HCT116 (cell line): ENCODE results near the gene CRELD2. TPM values are rescaled to one million over a fixed set of nuclear protein-coding genes. Genes with fewer than 3 reads are reported as not detected.

Experiments used
- ATAC-seq: fragments of 200-7000 bp; cut with Tn5 transposase; 2 replicates; pipeline ENCODE4 v1.9.1; 2020; ENCODE audit warnings: mild to moderate bottlenecking, moderate library complexity
- BruUV-seq: library from RNA; stranded (reverse); fragments of 400-500 nt; replicated peaks from 2 replicates; lab custom pipeline; 2021; lab: Mats Ljungman, UMichigan
- CTCF ChIA-PET: fragments of 300-600 bp; sonication (Branson Sonifier 250); formaldehyde crosslinking; loops from one replicate; lab custom pipeline; 2021; ENCODE audit warnings: antibody characterized with exemption; lab: Charles Lee
- POLR2A ChIA-PET: fragments of 300-600, 350-600 bp; sonication (Branson Sonifier 250); formaldehyde crosslinking; loops from one replicate; lab custom pipeline; 2021; ENCODE audit warnings: antibody characterized with exemption; lab: Charles Lee
- RAD21 ChIA-PET, 2 experiments: fragments of 300-600 bp; sonication (Branson Sonifier 250); formaldehyde crosslinking; loops; one replicate each; lab custom pipeline; 2023; ENCODE audit warnings: low total read pairs in 2 of 2; ENCODE audit not compliant: uncharacterized antibody in 2 of 2, unreplicated experiment in 2 of 2, low non-redundant PET in 1 of 2; lab: Charles Lee
- DNase-seq: peaks from one replicate; pipeline ENCODE4 v3.0.0-alpha.2; 2010; ENCODE audit warnings: low read depth, low spot score
- H2AFZ ChIP-seq: fragments of 200-600 bp; shearing (Covaris generic), sonication (generic); 2 replicates; pipeline ENCODE4 v1.6.1; 2017; ENCODE audit warnings: low read depth, mixed run types, mixed read lengths, antibody characterized with exemption, low read length; ENCODE audit not compliant: poor library complexity, severe bottlenecking
- H3K27ac ChIP-seq: 2 replicates; pipeline ENCODE4 v1.5.1; 2012; ENCODE audit warnings: low read depth, low read length
- H3K27me3 ChIP-seq: fragments of 200-600 bp; sonication (generic); 2 replicates; pipeline ENCODE4 v1.6.1; 2016; ENCODE audit warnings: mixed run types, low read length, mixed read lengths; ENCODE audit not compliant: insufficient read depth
- H3K36me3 ChIP-seq, 2 experiments: fragments of 200-500 bp in 1 of 2; fragments of 200-600 bp in 1 of 2; sonication (Bioruptor generic) in 1 of 2; sonication (generic) in 1 of 2; 2 replicates each; pipeline versions ENCODE4 v1.5.1 to v1.6.1; 2014 to 2016; ENCODE audit warnings: low read length in 2 of 2, inconsistent platforms in 1 of 2, mixed read lengths in 1 of 2, mixed run types in 1 of 2; ENCODE audit not compliant: insufficient read depth in 2 of 2, control insufficient read depth in 1 of 2
- H3K4me1 ChIP-seq, 2 experiments: fragments of 200-600 bp in 1 of 2; sonication (generic) in 1 of 2; 2 replicates each; pipeline versions ENCODE4 v1.5.1 to v1.6.1; 2012 to 2017; ENCODE audit warnings: low read length in 2 of 2, inconsistent platforms in 1 of 2, mild to moderate bottlenecking in 1 of 2, mixed read lengths in 1 of 2, mixed run types in 1 of 2, moderate library complexity in 1 of 2; ENCODE audit not compliant: insufficient read depth in 2 of 2, control insufficient read depth in 1 of 2
- H3K4me2 ChIP-seq: fragments of 200-600 bp; sonication (generic); 2 replicates; pipeline ENCODE4 v1.6.1; 2017; ENCODE audit warnings: mixed run types, low read length, mixed read lengths
- H3K4me3 ChIP-seq, 2 experiments: fragments of 200-600 bp in 1 of 2; sonication (generic) in 1 of 2; replicated peaks in 1 of 2; 2 replicates each; pipeline ENCODE4 v1.5.1; 2011 to 2016; ENCODE audit warnings: low read length in 2 of 2, control low read depth in 1 of 2, low read depth in 1 of 2, mild to moderate bottlenecking in 1 of 2, mixed read lengths in 1 of 2, mixed run types in 1 of 2
- H3K79me2 ChIP-seq: fragments of 200-600 bp; sonication (generic); 2 replicates; pipeline ENCODE4 v1.6.1; 2017; ENCODE audit warnings: mild to moderate bottlenecking, mixed run types, low read length, moderate library complexity, mixed read lengths; ENCODE audit not compliant: insufficient read depth
- H3K9ac ChIP-seq: fragments of 200-600 bp; sonication (generic); 2 replicates; pipeline ENCODE4 v1.6.1; 2016; ENCODE audit warnings: low read length, mixed read lengths
- H3K9me2 ChIP-seq: fragments of 200-600 bp; sonication (generic), shearing (Covaris generic); 2 replicates; pipeline ENCODE4 v1.6.1; 2017; ENCODE audit warnings: mixed run types, mild to moderate bottlenecking, moderate library complexity; ENCODE audit not compliant: insufficient read depth
- H3K9me3 ChIP-seq, 2 experiments: fragments of 200-500 bp in 1 of 2; fragments of 200-600 bp in 1 of 2; sonication (Bioruptor generic) in 1 of 2; sonication (generic) in 1 of 2; 2 replicates each; pipeline ENCODE4 v1.6.1; 2014 to 2017; ENCODE audit warnings: low read length in 2 of 2, mixed read lengths in 2 of 2, inconsistent platforms in 1 of 2, low read depth in 1 of 2, mild to moderate bottlenecking in 1 of 2, mixed run types in 1 of 2, moderate library complexity in 1 of 2; ENCODE audit not compliant: control insufficient read depth in 1 of 2, insufficient read depth in 1 of 2
- H4K20me1 ChIP-seq: fragments of 200-600 bp; sonication (generic), shearing (Covaris generic); 2 replicates; pipeline ENCODE4 v1.6.1; 2017; ENCODE audit warnings: mixed run types, mild to moderate bottlenecking, moderate library complexity; ENCODE audit not compliant: insufficient read depth
- CBX3 ChIP-seq: IDR thresholded peaks from 2 replicates; pipeline ENCODE4 v1.6.1; 2012; ENCODE audit warnings: low read depth
- CEBPB ChIP-seq: IDR thresholded peaks from 2 replicates; pipeline ENCODE4 v1.6.1; 2012; ENCODE audit warnings: low read depth
- EGR1 ChIP-seq: IDR thresholded peaks from 2 replicates; pipeline ENCODE4 v1.6.1; 2012; ENCODE audit warnings: low read depth
- EZH2phosphoT487 ChIP-seq: fragments of 200-600 bp; IDR thresholded peaks from 2 replicates; pipeline ENCODE4 v1.6.1; 2018; ENCODE audit warnings: antibody characterized with exemption, borderline replicate concordance
- FOSL1 ChIP-seq: IDR thresholded peaks from 2 replicates; pipeline ENCODE4 v1.6.1; 2012; ENCODE audit warnings: low read depth
- MAX ChIP-seq: IDR thresholded peaks from 2 replicates; pipeline ENCODE4 v1.6.1; 2012
- POLR2A ChIP-seq: IDR thresholded peaks from 2 replicates; pipeline ENCODE4 v1.7.0; 2011; ENCODE audit warnings: borderline replicate concordance; ENCODE audit not compliant: insufficient read depth, insufficient read length; ENCODE audit errors: extremely low read depth
- RAD21 ChIP-seq: IDR thresholded peaks from 2 replicates; pipeline ENCODE4 v1.6.1; 2012; ENCODE audit warnings: low read depth, mild to moderate bottlenecking
- SIN3A ChIP-seq: IDR thresholded peaks from 2 replicates; pipeline ENCODE4 v1.6.1; 2012; ENCODE audit warnings: low read depth
- TCF7L2 ChIP-seq: IDR thresholded peaks from 2 replicates; pipeline ENCODE4 v1.7.0; 2011; ENCODE audit warnings: borderline replicate concordance, inconsistent platforms; ENCODE audit not compliant: insufficient read depth, insufficient read length; ENCODE audit errors: extremely low read depth
- ZNF274 ChIP-seq: fragments of 200-500 bp; sonication (Bioruptor generic); IDR thresholded peaks from 2 replicates; pipeline ENCODE4 v1.6.1; 2014; ENCODE audit warnings: mild to moderate bottlenecking, low read depth, low read length, inconsistent platforms
- intact Hi-C: fragments of 100-400 bp; cut with micrococcal nuclease; formaldehyde crosslinking; loops from 2 replicates; pipeline ENCODE4 v1.10.0; 2022
- total RNA-seq: library from RNA; stranded (reverse); gene quantifications from one replicate; pipeline ENCODE4 v1.2.1, GENCODE V29; 2021; ENCODE audit not compliant: unreplicated experiment
- TF ChIP-seq, protein P1 (sequence below): IDR thresholded peaks from 2 replicates; pipeline ENCODE4 v1.6.1; 2012; ENCODE audit warnings: low read depth

Gene CRELD2
- total RNA-seq, 1 experiment from 2014 or later = 45.8 TPM

GRCh38 chr22:49886346-49887063 is 31.9 kb upstream of the CRELD2 start (continued):
- TF ChIP-seq POLR2A = no peak
- no peak for TF ChIP-seq MAX
- TF ChIP-seq FOSL1 = no peak
- TF ChIP-seq EZH2phosphoT487 = no peak

DNA sequence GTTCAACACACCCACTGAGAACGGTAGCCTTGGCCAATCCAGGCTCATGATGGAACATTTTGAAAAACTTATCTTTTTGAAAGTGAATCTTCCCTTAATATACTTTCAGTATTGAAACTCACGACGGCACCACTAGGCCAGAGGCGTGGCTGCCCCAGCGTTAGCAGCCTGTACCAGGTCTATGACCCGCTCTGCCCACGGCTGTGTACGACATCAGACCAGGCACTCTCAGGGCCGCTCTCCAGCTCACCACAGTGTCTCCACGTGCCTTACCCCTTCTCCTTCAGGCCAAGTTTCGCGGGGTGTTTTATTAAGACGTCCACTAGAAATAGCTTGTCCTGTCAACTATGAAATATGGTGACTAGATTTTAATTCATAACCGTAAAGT is 31.4 kb upstream of the CRELD2 start:
- Histone ChIP-seq H3K4me1 (no peaks in the 10 kb centered on the region), H3K9me3 (peaks cover 0 to 12% of the 10 kb centered on the region in 2 experiments; a peak in 3 of 4 replicates), H3K36me3 (peaks cover 18 to 60% of the 10 kb centered on the region in 2 experiments), H4K20me1 (no peaks in the 10 kb centered on the region), H3K27me3 (no peaks in the 10 kb centered on the region), H3K9ac (no peak overlapping the region), H3K27ac (no peak overlapping the region), H3K4me2 (no peak overlapping the region), H2AFZ (no peak overlapping the region), H3K79me2 (peaks cover 49% of the 10 kb centered on the region), H3K9me2 (no peaks in the 10 kb centered on the region), H3K4me3 (no peak overlapping the region)
- ChIA-PET POLR2A (no interaction called here), CTCF (no interaction called here), RAD21 (no interaction called here)
- no TSS peak for BruUV-seq
- no peak for TF ChIP-seq ZNF274
- TF ChIP-seq CBX3 = no peak
- TF ChIP-seq TCF7L2 = no peak
- TF ChIP-seq, protein P1, sequence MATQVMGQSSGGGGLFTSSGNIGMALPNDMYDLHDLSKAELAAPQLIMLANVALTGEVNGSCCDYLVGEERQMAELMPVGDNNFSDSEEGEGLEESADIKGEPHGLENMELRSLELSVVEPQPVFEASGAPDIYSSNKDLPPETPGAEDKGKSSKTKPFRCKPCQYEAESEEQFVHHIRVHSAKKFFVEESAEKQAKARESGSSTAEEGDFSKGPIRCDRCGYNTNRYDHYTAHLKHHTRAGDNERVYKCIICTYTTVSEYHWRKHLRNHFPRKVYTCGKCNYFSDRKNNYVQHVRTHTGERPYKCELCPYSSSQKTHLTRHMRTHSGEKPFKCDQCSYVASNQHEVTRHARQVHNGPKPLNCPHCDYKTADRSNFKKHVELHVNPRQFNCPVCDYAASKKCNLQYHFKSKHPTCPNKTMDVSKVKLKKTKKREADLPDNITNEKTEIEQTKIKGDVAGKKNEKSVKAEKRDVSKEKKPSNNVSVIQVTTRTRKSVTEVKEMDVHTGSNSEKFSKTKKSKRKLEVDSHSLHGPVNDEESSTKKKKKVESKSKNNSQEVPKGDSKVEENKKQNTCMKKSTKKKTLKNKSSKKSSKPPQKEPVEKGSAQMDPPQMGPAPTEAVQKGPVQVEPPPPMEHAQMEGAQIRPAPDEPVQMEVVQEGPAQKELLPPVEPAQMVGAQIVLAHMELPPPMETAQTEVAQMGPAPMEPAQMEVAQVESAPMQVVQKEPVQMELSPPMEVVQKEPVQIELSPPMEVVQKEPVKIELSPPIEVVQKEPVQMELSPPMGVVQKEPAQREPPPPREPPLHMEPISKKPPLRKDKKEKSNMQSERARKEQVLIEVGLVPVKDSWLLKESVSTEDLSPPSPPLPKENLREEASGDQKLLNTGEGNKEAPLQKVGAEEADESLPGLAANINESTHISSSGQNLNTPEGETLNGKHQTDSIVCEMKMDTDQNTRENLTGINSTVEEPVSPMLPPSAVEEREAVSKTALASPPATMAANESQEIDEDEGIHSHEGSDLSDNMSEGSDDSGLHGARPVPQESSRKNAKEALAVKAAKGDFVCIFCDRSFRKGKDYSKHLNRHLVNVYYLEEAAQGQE = no peak
- no peak for TF ChIP-seq FOSL1
- no peak for TF ChIP-seq CEBPB
- no peak for TF ChIP-seq SIN3A
- TF ChIP-seq RAD21 = no peak
- TF ChIP-seq EGR1 = no peak
- intact Hi-C loops = no loop called here
- ATAC-seq (no peak), DNase-seq (no peak)
